GM21515 (cell line): ENCODE data around the gene ZNRF2.
"Not testable (repeated sequence)": the region's sequence is repeated elsewhere in the genome, so short reads cannot be mapped to it uniquely, and the experiment has no call there.

Experiments
- ATAC-seq: cut with Tn5 transposase; IDR thresholded peaks from one replicate; pipeline ENCODE4 v1.9.1; 2021; ENCODE audit not compliant: unreplicated experiment

Gene ZNRF2

GRCh38 chr7:30260246-30260768 is 24.1 kb upstream of the ZNRF2 start:
- no peak for ATAC-seq

- ATAC-seq, result no peak
Measured at GRCh38 chr7:30263090-30263710, 21.2 kb upstream of the ZNRF2 start.

- no peak for ATAC-seq
Measured at GRCh38 chr7:30264052-30264451, 20.3 kb upstream of the ZNRF2 start.

GRCh38 chr7:30265189-30265588 is 19.2 kb upstream of the ZNRF2 start:
- not testable (repeated sequence) for ATAC-seq

- ATAC-seq, result no peak
Measured at GRCh38 chr7:30266686-30267085, 17.7 kb upstream of the ZNRF2 start.

GRCh38 chr7:30268586-30268985 is 15.8 kb upstream of the ZNRF2 start:
- ATAC-seq, result no peak

- no peak for ATAC-seq
Measured at GRCh38 chr7:30269490-30269889, 14.9 kb upstream of the ZNRF2 start.

- ATAC-seq, result no peak
Measured at GRCh38 chr7:30270921-30271320, 13.5 kb upstream of the ZNRF2 start.

GRCh38 chr7:30272126-30272525 is 12.3 kb upstream of the ZNRF2 start:
- ATAC-seq, result no peak

- ATAC-seq, result no peak
Measured at GRCh38 chr7:30273552-30273951, 10.8 kb upstream of the ZNRF2 start.

GRCh38 chr7:30274641-30275040 is 9.8 kb upstream of the ZNRF2 start:
- ATAC-seq, result no peak

- peak; percentile 51 for ATAC-seq
Measured at GRCh38 chr7:30276203-30276900, 8.0 kb upstream of the ZNRF2 start.

- ATAC-seq, result no peak
Measured at GRCh38 chr7:30278376-30278775, 6.0 kb upstream of the ZNRF2 start.

GRCh38 chr7:30278849-30279652 is 5.3 kb upstream of the ZNRF2 start:
- ATAC-seq, result no peak

GRCh38 chr7:30279653-30279904 is 4.8 kb upstream of the ZNRF2 start:
- ATAC-seq, result no peak

- no peak for ATAC-seq
Measured at GRCh38 chr7:30280631-30281030, 3.8 kb upstream of the ZNRF2 start.

GRCh38 chr7:30281263-30281662 is 3.1 kb upstream of the ZNRF2 start:
- ATAC-seq, result no peak

- ATAC-seq, result no peak
Measured at GRCh38 chr7:30281791-30282190, 2.6 kb upstream of the ZNRF2 start.

GRCh38 chr7:30282735-30283134 is 1.7 kb upstream of the ZNRF2 start:
- ATAC-seq, result no peak

- peak; percentile 15 for ATAC-seq
Measured at GRCh38 chr7:30285067-30285535, 704 bp downstream of the ZNRF2 start.

- peak; percentile 3 for ATAC-seq
Measured at GRCh38 chr7:30285536-30286284, 1.3 kb downstream of the ZNRF2 start.
